GM12892 (cell line): ENCODE measurements around the gene DMRTA2.
"Not testable (repeated sequence)": the region's sequence is repeated elsewhere in the genome, so short reads cannot be mapped to it uniquely, and the experiment has no call there.

Source experiments
- DNase-seq: peaks from one replicate; pipeline ENCODE4 v3.0.0; 2011; ENCODE audit not compliant: insufficient read length
- FAIRE-seq: peaks from 2 replicates; lab custom pipeline; 2011; peaks lifted over from hg19 to GRCh38; lab: Jason Lieb, UNC
- POLR2A ChIP-seq: IDR thresholded peaks from 2 replicates; pipeline ENCODE4 v1.6.1; 2011; ENCODE audit warnings: low read depth, low read length, control low read depth
- POLR2AphosphoS5 ChIP-seq: IDR thresholded peaks from 2 replicates; pipeline ENCODE4 v1.6.1; 2011; ENCODE audit warnings: low read depth, low read length, control low read depth
- TAF1 ChIP-seq: IDR thresholded peaks from 2 replicates; pipeline ENCODE4 v1.6.1; 2011; ENCODE audit warnings: low read depth, mild to moderate bottlenecking, control low read depth, low read length, borderline replicate concordance

Gene DMRTA2

GRCh38 chr1:50415235-50416149 is 7.8 kb downstream of the DMRTA2 start:
- FAIRE-seq, result no peak
- DNase-seq, result no peak
- TF ChIP-seq POLR2A (no peak), TAF1 (no peak), POLR2AphosphoS5 (no peak)

GRCh38 chr1:50414853-50415234 is 8.4 kb downstream of the DMRTA2 start:
- DNase-seq (no peak), FAIRE-seq (no peak)
- TF ChIP-seq TAF1 (no peak), POLR2AphosphoS5 (no peak), POLR2A (no peak)

GRCh38 chr1:50412813-50413476 is 10.3 kb downstream of the DMRTA2 start:
- no peak for DNase-seq
- FAIRE-seq, result no peak

GRCh38 chr1:50405814-50406213 is 17.4 kb downstream of the DMRTA2 start:
- TF ChIP-seq TAF1, result no peak
- no peak for TF ChIP-seq POLR2AphosphoS5
- TF ChIP-seq POLR2A, result no peak
- DNase-seq (no peak), FAIRE-seq (no peak)

More at GRCh38 chr1:50412813-50413476, 10.3 kb downstream of the DMRTA2 start:
- TF ChIP-seq TAF1, result no peak
- TF ChIP-seq POLR2AphosphoS5, result no peak
- no peak for TF ChIP-seq POLR2A

- FAIRE-seq (no peak), DNase-seq (no peak)
- no peak for TF ChIP-seq POLR2AphosphoS5
- TF ChIP-seq TAF1, result no peak
- TF ChIP-seq POLR2A, result no peak
Measured at GRCh38 chr1:50393522-50394120, 29.6 kb downstream of the DMRTA2 start.

GRCh38 chr1:50381551-50381950 is 41.7 kb downstream of the DMRTA2 start:
- DNase-seq, FAIRE-seq: not testable (repeated sequence)

GRCh38 chr1:50378770-50379169 is 44.5 kb downstream of the DMRTA2 start:
- TF ChIP-seq POLR2A (no peak), TAF1 (no peak)
- FAIRE-seq (no peak), DNase-seq (no peak)

- TF ChIP-seq POLR2AphosphoS5 (no peak), POLR2A (no peak), TAF1 (no peak)
- DNase-seq, result no peak
- no peak for FAIRE-seq
Measured at GRCh38 chr1:50373532-50373931, 49.7 kb downstream of the DMRTA2 start.

GRCh38 chr1:50371749-50372148 is 51.5 kb downstream of the DMRTA2 start:
- no peak for TF ChIP-seq POLR2A
- TF ChIP-seq POLR2AphosphoS5, result no peak
- TF ChIP-seq TAF1, result no peak
- DNase-seq (no peak), FAIRE-seq (no peak)

GRCh38 chr1:50369830-50370229 is 53.4 kb downstream of the DMRTA2 start:
- DNase-seq (no peak), FAIRE-seq (no peak)
- TF ChIP-seq TAF1 (no peak), POLR2A (no peak), POLR2AphosphoS5 (no peak)

- DNase-seq, result no peak
- peak; percentile 48 for FAIRE-seq
- TF ChIP-seq TAF1, result no peak
- TF ChIP-seq POLR2AphosphoS5, result no peak
- no peak for TF ChIP-seq POLR2A
Measured at GRCh38 chr1:50369008-50369634, 54.1 kb downstream of the DMRTA2 start.

- peak; percentile 36 for DNase-seq
- FAIRE-seq, result peak; percentile 51
- TF ChIP-seq POLR2AphosphoS5, result no peak
- TF ChIP-seq POLR2A, result no peak
- TF ChIP-seq TAF1, result no peak
Measured at GRCh38 chr1:50368179-50369007, 54.9 kb downstream of the DMRTA2 start.
